Measurements from ENCODE around the gene PELI1. TPM values are rescaled to one million over a fixed set of nuclear protein-coding genes. Genes with fewer than 3 reads are reported as not detected.
A peak's percentile ranks its signal among the peaks of the same experiment; 100 is the strongest.

The PELI1 gene
- total RNA-seq, 2 experiments from 2014 or later: 29.8 to 39.2 TPM

DNA sequence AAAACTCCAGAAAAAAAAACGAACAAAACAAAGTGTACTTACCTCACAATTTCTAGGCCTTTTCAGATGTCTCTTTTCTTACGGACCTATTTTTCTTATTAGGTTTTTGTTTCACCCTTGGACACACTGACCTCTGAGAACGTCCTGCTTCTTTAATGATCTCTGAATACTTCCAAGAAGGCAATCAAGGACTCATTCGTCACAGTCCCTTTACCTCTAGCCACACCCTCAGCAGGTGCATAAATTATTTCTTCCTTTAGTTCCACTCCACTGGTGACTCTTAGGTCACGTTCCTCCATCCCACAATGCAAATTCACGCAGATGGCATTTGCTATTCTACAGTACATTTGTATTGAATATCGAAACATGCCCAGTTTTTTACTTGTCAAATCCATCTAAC, 21.9 kb downstream of the PELI1 start:
- H3K27ac Mint-ChIP-seq: no peak overlapping the region
- no peak for ATAC-seq
- ChIA-PET POLR2A (interaction anchor here (1.3 kb wide), 1 partner anchor 16 kb away, joined by 3 read pairs; no protein-coding TSS in a partner anchor), CTCF (interaction anchor here (1.1 to 3.6 kb wide), 4 partner anchors 10 to 205 kb away, joined by 3 to 18 read pairs (median 4); no protein-coding TSS in a partner anchor)
- no peak for DNase-seq
- peaks cover 1% of the 10 kb centered on the region for H3K9me3 Mint-ChIP-seq
- no peak overlapping the region for H3K4me3 Mint-ChIP-seq
- TF ChIP-seq, protein P1, sequence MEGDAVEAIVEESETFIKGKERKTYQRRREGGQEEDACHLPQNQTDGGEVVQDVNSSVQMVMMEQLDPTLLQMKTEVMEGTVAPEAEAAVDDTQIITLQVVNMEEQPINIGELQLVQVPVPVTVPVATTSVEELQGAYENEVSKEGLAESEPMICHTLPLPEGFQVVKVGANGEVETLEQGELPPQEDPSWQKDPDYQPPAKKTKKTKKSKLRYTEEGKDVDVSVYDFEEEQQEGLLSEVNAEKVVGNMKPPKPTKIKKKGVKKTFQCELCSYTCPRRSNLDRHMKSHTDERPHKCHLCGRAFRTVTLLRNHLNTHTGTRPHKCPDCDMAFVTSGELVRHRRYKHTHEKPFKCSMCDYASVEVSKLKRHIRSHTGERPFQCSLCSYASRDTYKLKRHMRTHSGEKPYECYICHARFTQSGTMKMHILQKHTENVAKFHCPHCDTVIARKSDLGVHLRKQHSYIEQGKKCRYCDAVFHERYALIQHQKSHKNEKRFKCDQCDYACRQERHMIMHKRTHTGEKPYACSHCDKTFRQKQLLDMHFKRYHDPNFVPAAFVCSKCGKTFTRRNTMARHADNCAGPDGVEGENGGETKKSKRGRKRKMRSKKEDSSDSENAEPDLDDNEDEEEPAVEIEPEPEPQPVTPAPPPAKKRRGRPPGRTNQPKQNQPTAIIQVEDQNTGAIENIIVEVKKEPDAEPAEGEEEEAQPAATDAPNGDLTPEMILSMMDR (IDR thresholded peaks at IDR 0.05): no peak
- H3K27me3 Mint-ChIP-seq: no peaks in the 10 kb centered on the region
- intact Hi-C loops (cut with micrococcal nuclease): no loop called here
- H3K36me3 Mint-ChIP-seq (ENCODE audit: low read depth): peaks cover 15% of the 10 kb centered on the region
- H3K4me1 Mint-ChIP-seq (ENCODE audit: low read depth): peaks cover 55% of the 10 kb centered on the region

DNA sequence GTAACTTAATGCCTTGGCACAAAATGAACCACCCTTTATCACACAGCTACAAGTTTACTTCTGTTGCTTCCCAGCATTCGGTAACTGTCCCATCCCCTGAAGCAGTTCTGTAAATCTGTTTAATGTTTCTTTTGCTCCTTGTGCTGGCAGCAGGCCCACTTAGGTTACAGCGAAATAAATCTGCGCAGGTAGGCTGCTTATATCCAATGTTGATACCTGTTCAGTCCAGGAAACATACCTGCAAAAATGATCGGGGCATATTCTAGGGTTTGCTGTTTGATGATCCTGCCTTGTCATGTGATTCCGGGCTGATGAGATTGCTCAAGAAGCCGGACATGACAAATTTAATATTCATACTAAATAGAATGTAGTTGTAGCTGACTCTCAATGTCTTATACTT, 23.3 kb downstream of the PELI1 start:
- Mint-ChIP-seq H3K27me3 (no peaks in the 10 kb centered on the region), H3K36me3 (ENCODE audit: low read depth) (peaks cover 15% of the 10 kb centered on the region), H3K4me1 (ENCODE audit: low read depth) (peaks cover 56% of the 10 kb centered on the region), H3K27ac (no peak overlapping the region), H3K9me3 (peaks cover 1% of the 10 kb centered on the region), H3K4me3 (no peak overlapping the region)
- TF ChIP-seq, protein P1 (IDR thresholded peaks at IDR 0.05): no peak
- POLR2A ChIA-PET: no interaction called here
- no peak for DNase-seq
- CTCF ChIA-PET: no interaction called here
- ATAC-seq: no peak
- intact Hi-C loops (cut with micrococcal nuclease): no loop called here

DNA sequence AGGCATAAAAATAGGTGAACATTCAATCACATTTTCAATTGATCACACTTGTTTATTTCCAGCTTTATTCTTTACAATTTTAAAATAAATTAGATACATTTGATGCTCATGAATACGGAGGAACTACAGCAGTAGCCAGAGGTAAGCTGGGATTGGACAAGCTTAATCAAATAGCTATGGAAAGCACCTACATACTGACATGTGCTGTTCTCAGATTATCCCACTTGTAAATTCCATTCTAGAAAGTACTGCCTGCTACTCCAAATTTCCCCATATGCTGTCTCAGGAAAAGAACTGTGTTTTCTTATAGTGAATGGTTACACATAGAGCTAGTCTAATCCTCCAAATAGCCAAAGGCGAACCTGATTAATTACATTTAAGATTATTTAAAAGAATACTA, 24.2 kb downstream of the PELI1 start:
- ChIA-PET CTCF (no interaction called here), POLR2A (no interaction called here)
- H3K27me3 Mint-ChIP-seq: no peaks in the 10 kb centered on the region
- DNase-seq: no peak
- no peak for ATAC-seq
- intact Hi-C loops (cut with micrococcal nuclease): no loop called here
- H3K27ac Mint-ChIP-seq: no peak overlapping the region
- H3K4me3 Mint-ChIP-seq: no peak overlapping the region
- TF ChIP-seq, protein P1 (IDR thresholded peaks at IDR 0.05): no peak
- H3K9me3 Mint-ChIP-seq: peaks cover 1% of the 10 kb centered on the region
- peaks cover 62% of the 10 kb centered on the region for H3K4me1 Mint-ChIP-seq (ENCODE audit: low read depth)
- peaks cover 12% of the 10 kb centered on the region for H3K36me3 Mint-ChIP-seq (ENCODE audit: low read depth)

DNA sequence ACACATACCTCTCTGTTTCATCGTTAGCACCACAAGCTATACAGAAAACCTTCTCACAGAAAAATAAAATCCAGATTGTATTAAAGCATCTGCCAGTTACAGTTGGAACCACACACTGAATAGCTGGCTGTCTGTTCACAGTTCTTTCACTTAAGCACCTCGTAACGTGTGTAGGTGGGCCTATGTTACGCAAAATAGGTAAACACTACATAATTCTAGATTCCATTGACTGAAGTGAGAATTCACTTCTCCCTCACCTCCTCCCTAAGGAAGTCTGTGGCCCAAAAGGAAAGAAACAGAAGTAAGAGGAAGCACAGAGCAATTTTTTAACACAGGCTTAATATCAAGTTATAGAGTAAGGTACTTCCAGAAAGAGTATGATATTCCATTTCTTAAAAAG, 24.9 kb downstream of the PELI1 start:
- peaks cover 7% of the 10 kb centered on the region for H3K36me3 Mint-ChIP-seq (ENCODE audit: low read depth)
- H3K27ac Mint-ChIP-seq: peak overlapping the region; percentile 52
- CTCF ChIA-PET: interaction anchor here (1.3 to 2.2 kb wide), 2 partner anchors 17 to 70 kb away, joined by 5 to 7 read pairs; no protein-coding TSS in a partner anchor
- ATAC-seq (peak; percentile 20), DNase-seq (no peak)
- peaks cover 1% of the 10 kb centered on the region for H3K9me3 Mint-ChIP-seq
- POLR2A ChIA-PET: no interaction called here
- H3K4me3 Mint-ChIP-seq: no peak overlapping the region
- H3K4me1 Mint-ChIP-seq (ENCODE audit: low read depth): peaks cover 63% of the 10 kb centered on the region
- TF ChIP-seq, protein P1 (IDR thresholded peaks at IDR 0.05): no peak
- H3K27me3 Mint-ChIP-seq: no peaks in the 10 kb centered on the region
- intact Hi-C loops (cut with micrococcal nuclease): no loop called here

DNA sequence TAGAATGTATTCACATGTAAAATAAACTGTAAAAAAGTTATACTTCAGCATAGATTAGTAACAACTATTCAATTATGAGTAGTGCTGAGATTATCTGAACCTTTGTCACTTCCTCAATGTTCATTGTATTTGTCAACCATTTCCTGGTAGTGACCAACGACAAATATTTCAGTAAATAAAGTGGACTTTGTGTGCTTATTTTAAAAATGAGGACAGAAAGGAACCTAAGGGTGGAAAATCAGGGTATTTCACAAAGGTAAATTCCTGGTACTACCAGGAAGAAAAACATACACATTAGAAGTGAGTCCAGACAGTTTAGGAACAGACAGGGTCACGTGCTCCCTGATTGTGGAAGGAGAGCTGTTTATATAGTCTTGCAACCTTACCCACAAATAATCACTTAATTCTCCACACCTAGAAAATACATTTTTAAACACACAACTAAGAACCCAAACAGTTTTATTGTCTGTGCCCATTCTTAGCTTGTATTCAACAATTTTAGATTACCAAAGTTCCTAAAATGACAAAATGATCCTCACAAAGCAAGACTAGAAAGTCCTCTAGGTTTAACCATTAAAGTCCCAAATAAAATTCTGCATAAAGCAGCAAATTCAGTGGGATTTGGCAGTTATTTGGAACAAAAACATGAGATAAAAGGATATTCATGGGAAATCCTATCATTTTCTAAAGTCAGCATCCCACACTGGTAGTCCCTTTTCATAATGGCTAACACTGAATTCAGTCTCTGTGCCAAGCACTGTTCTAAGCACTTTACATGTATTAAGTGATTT, 28.2 kb downstream of the PELI1 start:
- CTCF ChIA-PET: interaction anchor here (1.3 kb wide), 1 partner anchor 14 kb away, joined by 4 read pairs; no protein-coding TSS in a partner anchor
- H3K9me3 Mint-ChIP-seq: no peaks in the 10 kb centered on the region
- no peak overlapping the region for H3K4me3 Mint-ChIP-seq
- no peaks in the 10 kb centered on the region for H3K36me3 Mint-ChIP-seq (ENCODE audit: low read depth)
- DNase-seq (no peak), ATAC-seq (no peak)
- POLR2A ChIA-PET: interaction anchor here (1.2 to 2.0 kb wide), 2 partner anchors 27 to 209 kb away, joined by 3 to 4 read pairs; no protein-coding TSS in a partner anchor
- H3K27ac Mint-ChIP-seq: peak overlapping the region; percentile 66
- no peaks in the 10 kb centered on the region for H3K27me3 Mint-ChIP-seq
- TF ChIP-seq, protein P1 (IDR thresholded peaks at IDR 0.05): no peak
- peaks cover 74% of the 10 kb centered on the region for H3K4me1 Mint-ChIP-seq (ENCODE audit: low read depth)
- intact Hi-C loops (cut with micrococcal nuclease): loop anchor here (2.0 kb wide), 1 partner anchor 13 kb away; no protein-coding TSS in a partner anchor

Measured in activated CD8-positive, alpha-beta T cell treated with anti-CD3 and anti-CD28 coated beads for 36 hours (primary cell).